ENCODE data around the gene CSF1.

DNA sequence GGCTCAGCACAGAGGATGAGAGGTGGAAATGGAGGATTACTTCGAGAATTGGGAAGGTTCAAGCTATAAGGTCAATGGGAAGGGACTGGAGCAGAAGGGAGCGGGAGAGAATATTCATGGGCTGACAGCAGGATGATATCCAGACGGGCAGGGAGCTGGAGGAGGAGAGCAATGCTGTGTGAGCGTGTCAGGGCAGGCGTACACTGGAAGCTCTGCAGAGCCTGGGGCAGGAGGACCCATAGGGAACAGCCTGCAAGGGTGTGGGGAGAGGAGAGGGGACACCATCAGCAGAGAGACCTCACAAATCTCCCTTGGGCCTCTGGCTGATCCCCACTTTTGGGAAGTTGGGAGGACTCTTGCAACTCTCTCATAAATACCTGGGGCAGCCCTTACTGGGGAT is 13.7 kb downstream of the CSF1 start:
- TF ChIP-seq CTCF (IDR thresholded peaks at IDR 0.05 in 2 of 3, conservative IDR thresholded peaks at IDR 0.05 in 1 of 3; ENCODE audit: borderline replicate concordance in 1 of 3, insufficient read depth in 1 of 3, low read depth in 2 of 3, low read length in 2 of 3), result no peak
- TF ChIP-seq MAX (IDR thresholded peaks at IDR 0.05), result no peak
- TF ChIP-seq JUND (IDR thresholded peaks at IDR 0.05), result no peak
- TF ChIP-seq YY1 (IDR thresholded peaks at IDR 0.05; ENCODE audit: extremely low read depth, insufficient replicate concordance, low read depth, low read length), result no peak
- no peak for TF ChIP-seq POLR2A (IDR thresholded peaks at IDR 0.05; ENCODE audit: borderline replicate concordance, extremely low read depth, insufficient read depth, insufficient read length)
- no peak for TF ChIP-seq ELF1 (IDR thresholded peaks at IDR 0.05; ENCODE audit: borderline replicate concordance, low read depth)
- no peak for TF ChIP-seq ATF3 (IDR thresholded peaks at IDR 0.05)
- no peak for TF ChIP-seq RAD21 (IDR thresholded peaks at IDR 0.05; ENCODE audit: low read depth)
- no peak for TF ChIP-seq SIN3A (IDR thresholded peaks at IDR 0.05; ENCODE audit: low read depth)
- no peak for TF ChIP-seq EZH2phosphoT487 (IDR thresholded peaks at IDR 0.05; ENCODE audit: borderline replicate concordance)
